ENCODE measurements around the gene GOLGA6A. TPM values are rescaled to one million over a fixed set of nuclear protein-coding genes. Genes with fewer than 3 reads are reported as not detected.

Gene GOLGA6A
- total and polyA plus RNA-seq, 2 experiments from 2014 or later = 1.9 TPM; not detected in 1

DNA sequence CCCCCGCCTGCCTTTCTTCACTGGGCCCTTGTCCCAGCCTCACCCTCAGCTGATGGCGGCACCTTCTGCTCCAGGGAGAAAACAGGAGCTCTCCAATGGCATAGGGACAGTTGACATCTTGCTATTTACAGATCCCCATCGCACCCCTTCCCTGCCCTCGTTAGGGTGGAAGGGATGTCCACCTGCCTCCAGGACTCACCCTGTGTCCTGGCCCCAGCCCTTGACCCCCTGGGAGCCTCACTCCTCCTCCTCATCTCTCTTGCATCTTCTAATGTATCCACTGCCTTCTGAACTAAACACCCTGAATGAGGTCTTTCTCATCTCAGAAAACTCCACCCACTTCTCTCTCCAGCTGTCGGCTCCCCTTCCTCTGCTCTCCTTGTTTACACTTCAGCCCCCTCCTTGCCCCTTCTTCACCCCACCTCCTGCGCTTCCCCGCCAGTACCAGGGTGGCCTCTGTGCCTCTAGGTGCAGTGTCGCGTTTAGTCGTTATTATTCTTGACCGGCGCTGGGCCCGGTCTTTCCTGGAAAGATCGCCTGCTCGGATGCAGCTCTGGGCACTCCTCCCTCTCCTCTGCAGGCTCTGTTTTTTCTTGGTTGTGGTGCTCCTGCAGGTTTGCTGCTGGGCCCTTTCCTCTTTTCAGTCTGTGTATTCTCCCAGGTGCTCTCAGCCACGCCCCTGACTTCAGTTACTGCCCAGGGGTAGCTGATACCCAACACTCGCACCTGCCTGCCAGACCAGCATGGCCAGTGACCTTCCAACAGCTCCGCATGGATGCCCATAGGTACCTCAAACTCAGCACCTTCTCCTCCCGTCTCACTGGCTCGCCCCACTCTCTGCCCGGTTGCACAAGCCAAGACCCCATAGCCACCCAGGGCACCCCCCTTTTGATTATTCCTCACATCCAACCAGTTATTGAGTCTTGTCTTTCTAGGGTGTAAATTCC, 44.9 kb downstream of the GOLGA6A start:
- Histone ChIP-seq H3K4me1 (ENCODE audit: low read depth) (peaks cover 11% of the 10 kb centered on the region), H3K27me3 (no peaks in the 10 kb centered on the region), H3K9me3 (ENCODE audit: low read depth) (no peaks in the 10 kb centered on the region), H3K27ac (no peak overlapping the region), H3K36me3 (peaks cover 6% of the 10 kb centered on the region), H3K4me3 (no peak overlapping the region)
- TF ChIP-seq, protein P1, sequence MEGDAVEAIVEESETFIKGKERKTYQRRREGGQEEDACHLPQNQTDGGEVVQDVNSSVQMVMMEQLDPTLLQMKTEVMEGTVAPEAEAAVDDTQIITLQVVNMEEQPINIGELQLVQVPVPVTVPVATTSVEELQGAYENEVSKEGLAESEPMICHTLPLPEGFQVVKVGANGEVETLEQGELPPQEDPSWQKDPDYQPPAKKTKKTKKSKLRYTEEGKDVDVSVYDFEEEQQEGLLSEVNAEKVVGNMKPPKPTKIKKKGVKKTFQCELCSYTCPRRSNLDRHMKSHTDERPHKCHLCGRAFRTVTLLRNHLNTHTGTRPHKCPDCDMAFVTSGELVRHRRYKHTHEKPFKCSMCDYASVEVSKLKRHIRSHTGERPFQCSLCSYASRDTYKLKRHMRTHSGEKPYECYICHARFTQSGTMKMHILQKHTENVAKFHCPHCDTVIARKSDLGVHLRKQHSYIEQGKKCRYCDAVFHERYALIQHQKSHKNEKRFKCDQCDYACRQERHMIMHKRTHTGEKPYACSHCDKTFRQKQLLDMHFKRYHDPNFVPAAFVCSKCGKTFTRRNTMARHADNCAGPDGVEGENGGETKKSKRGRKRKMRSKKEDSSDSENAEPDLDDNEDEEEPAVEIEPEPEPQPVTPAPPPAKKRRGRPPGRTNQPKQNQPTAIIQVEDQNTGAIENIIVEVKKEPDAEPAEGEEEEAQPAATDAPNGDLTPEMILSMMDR (IDR thresholded peaks at IDR 0.05; ENCODE audit: low read depth, low read length) = no peak
- DNase-seq (ENCODE audit: low read depth in 1 of 2, low spot score in 1 of 2) = no peak

DNA sequence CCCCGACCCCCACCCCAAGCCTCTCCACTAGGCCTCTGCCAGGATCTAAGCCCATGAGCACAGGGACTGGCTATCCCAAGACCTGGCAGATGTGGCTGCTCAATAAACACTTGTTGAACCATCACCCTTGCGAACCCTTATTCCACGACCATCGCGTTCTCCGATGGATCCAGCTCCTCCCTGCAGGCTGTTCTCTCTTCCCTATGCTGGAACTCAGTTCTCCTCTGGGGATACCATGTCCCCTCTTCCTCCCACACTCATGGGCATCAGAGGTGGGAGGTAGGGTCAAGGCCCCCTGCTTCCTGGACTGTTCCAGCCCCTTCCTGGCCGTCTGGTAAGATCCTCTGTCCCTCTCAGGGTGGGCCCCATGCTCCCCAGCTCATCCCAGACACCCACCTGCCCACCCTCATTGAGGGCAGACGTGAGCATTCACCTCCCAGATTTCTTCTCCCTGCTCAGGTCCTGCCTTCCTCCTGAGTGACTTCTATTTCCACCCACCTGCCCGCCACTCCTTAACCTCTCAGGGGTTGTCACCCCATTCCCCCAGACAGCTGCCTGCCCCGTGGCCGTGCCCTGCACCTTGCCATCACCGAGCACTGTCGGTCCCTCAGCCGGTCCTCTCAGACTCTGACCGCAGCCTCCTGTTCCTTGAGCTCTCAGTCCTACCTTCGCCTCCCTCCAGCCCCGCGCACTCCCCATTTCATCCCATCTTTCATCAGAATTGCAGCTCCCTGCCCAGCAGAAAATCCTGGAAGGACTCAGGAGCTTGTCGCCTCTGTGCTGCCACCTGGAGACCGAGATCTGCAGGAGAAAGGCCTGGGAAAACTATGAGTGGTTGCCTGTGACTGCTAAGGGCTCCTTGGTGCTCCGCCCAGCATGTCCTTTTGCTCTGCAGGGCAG, 45.8 kb downstream of the GOLGA6A start:
- Histone ChIP-seq H3K4me3 (no peak overlapping the region), H3K9me3 (ENCODE audit: low read depth) (no peaks in the 10 kb centered on the region), H3K27me3 (no peaks in the 10 kb centered on the region), H3K36me3 (peaks cover 6% of the 10 kb centered on the region), H3K27ac (no peak overlapping the region), H3K4me1 (ENCODE audit: low read depth) (peaks cover 11% of the 10 kb centered on the region)
- TF ChIP-seq, protein P1 (IDR thresholded peaks at IDR 0.05; ENCODE audit: low read depth, low read length) = peak; percentile 74
- DNase-seq (ENCODE audit: low read depth in 1 of 2, low spot score in 1 of 2) = peak; percentile 83 to 84

DNA sequence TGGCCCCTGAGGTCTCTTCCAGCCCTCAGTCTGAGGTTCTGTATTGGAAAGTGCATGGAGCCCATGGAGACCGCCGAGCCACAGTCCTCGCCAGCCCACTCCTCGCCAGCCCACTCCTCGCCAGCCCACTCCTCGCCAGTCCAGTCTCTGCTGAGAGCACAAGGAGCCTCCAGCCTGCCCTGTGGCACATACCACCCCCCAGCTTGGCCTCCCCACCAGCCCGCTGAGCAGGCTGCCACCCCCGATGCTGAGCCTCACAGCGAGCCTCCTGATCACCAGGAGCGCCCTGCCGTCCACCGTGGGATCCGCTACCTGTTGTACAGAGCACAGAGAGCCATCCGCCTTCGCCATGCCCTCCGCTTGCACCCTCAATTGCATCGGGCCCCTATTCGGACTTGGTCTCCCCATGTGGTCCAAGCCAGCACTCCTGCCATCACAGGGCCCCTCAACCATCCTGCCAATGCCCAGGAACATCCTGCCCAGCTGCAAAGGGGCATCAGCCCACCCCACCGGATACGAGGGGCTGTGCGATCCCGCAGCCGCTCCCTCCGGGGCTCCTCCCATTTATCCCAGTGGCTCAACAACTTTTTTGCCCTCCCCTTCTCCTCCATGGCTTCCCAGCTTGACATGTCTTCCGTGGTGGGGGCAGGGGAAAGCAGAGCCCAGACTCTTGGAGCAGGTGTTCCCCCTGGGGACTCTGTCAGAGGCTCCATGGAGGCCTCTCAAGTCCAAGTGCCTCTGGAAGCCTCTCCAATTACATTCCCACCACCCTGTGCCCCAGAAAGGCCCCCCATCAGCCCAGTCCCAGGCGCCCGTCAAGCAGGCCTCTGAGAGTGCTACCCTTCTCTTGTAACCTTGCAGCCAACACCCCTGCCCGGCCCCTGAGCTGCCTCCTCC, 47.0 kb downstream of the GOLGA6A start:
- Histone ChIP-seq H3K9me3 (ENCODE audit: low read depth) (no peaks in the 10 kb centered on the region), H3K36me3 (peaks cover 6% of the 10 kb centered on the region), H3K27ac (no peak overlapping the region), H3K27me3 (no peaks in the 10 kb centered on the region), H3K4me3 (no peak overlapping the region), H3K4me1 (ENCODE audit: low read depth) (peaks cover 11% of the 10 kb centered on the region)
- TF ChIP-seq, protein P1 (IDR thresholded peaks at IDR 0.05; ENCODE audit: low read depth, low read length) = no peak
- peak in 1 of 2 donors; percentile 22 for DNase-seq (ENCODE audit: low read depth in 1 of 2, low spot score in 1 of 2)

DNA sequence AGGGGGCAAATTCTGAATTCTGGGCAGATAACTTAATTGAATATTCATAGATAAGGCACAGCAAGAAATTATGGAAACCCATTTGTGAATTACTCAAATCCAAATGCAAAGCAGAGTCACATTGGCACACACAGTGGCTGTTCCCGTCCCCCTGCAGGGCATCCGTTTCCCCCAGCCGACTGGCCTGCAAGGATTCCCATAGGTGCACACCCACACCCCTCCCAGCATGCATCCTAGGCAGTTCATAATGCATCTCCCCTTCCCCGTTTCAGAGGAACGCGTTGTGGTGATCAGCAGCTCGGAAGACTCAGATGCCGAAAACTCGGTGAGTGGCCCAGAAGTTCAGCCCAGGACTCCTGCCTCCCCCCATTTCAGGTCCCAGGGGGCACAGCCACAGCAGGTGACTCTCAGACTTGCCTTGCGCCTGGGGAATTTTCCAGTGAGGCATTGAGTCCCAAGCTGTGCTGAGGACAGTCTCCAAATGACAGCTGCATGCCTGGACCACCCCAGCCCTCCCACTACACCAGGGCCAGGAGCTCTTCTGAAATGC, 48.1 kb downstream of the GOLGA6A start:
- no peaks in the 10 kb centered on the region for H3K9me3 ChIP-seq (ENCODE audit: low read depth)
- H3K36me3 ChIP-seq = peaks cover 6% of the 10 kb centered on the region
- no peak overlapping the region for H3K27ac ChIP-seq
- DNase-seq (ENCODE audit: low read depth in 1 of 2, low spot score in 1 of 2) = no peak
- H3K27me3 ChIP-seq = no peaks in the 10 kb centered on the region
- peaks cover 7% of the 10 kb centered on the region for H3K4me1 ChIP-seq (ENCODE audit: low read depth)
- H3K4me3 ChIP-seq = no peak overlapping the region
- TF ChIP-seq, protein P1 (IDR thresholded peaks at IDR 0.05; ENCODE audit: low read depth, low read length) = no peak
